Astrocyte of the cerebellum (primary cell): ENCODE measurements around the gene NOP14.

Experiments
- DNase-seq: peaks from one replicate; pipeline ENCODE4 v3.0.0-alpha.2; 2011; ENCODE audit warnings: low read depth
- H3K4me3 ChIP-seq: 2 replicates; pipeline ENCODE4 v1.5.1; 2011; ENCODE audit warnings: mild to moderate bottlenecking, low read depth, low read length, moderate library complexity
- in situ Hi-C: cut with HindIII; loops from 2 replicates; pipeline ENCODE4 v1.10.0; 2017; ENCODE audit warnings: low sequenced_read_pairs
- TF ChIP-seq, protein P1 (sequence below): IDR thresholded peaks from 2 replicates; pipeline ENCODE4 v1.5.1; 2012; ENCODE audit warnings: low read length, low read depth, moderate library complexity, mild to moderate bottlenecking; ENCODE audit errors: missing control alignments

Gene NOP14

DNA sequence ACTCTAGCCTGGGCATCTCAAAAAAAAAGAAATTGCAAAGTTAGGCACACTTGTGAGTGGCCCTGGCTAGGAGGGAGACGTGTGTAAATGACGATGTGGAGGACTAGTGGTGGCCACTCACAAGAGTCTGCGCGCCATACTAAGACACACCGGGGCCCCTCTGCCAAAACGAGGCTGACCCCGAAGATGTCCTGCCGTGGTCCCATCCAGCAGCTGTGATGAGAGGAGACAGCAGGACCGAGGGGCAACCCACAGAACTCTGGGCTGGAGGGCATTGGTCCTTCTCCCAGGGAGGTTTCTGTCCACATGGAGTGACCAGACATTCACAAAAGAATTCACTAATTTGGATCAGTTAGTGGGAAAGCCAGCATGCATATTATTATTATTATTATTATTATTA, 47.4 kb downstream of the NOP14 start:
- TF ChIP-seq, protein P1, sequence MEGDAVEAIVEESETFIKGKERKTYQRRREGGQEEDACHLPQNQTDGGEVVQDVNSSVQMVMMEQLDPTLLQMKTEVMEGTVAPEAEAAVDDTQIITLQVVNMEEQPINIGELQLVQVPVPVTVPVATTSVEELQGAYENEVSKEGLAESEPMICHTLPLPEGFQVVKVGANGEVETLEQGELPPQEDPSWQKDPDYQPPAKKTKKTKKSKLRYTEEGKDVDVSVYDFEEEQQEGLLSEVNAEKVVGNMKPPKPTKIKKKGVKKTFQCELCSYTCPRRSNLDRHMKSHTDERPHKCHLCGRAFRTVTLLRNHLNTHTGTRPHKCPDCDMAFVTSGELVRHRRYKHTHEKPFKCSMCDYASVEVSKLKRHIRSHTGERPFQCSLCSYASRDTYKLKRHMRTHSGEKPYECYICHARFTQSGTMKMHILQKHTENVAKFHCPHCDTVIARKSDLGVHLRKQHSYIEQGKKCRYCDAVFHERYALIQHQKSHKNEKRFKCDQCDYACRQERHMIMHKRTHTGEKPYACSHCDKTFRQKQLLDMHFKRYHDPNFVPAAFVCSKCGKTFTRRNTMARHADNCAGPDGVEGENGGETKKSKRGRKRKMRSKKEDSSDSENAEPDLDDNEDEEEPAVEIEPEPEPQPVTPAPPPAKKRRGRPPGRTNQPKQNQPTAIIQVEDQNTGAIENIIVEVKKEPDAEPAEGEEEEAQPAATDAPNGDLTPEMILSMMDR, result no peak
- no peak for DNase-seq
- H3K4me3 ChIP-seq, result no peak overlapping the region
- in situ Hi-C loops, result no loop called here

DNA sequence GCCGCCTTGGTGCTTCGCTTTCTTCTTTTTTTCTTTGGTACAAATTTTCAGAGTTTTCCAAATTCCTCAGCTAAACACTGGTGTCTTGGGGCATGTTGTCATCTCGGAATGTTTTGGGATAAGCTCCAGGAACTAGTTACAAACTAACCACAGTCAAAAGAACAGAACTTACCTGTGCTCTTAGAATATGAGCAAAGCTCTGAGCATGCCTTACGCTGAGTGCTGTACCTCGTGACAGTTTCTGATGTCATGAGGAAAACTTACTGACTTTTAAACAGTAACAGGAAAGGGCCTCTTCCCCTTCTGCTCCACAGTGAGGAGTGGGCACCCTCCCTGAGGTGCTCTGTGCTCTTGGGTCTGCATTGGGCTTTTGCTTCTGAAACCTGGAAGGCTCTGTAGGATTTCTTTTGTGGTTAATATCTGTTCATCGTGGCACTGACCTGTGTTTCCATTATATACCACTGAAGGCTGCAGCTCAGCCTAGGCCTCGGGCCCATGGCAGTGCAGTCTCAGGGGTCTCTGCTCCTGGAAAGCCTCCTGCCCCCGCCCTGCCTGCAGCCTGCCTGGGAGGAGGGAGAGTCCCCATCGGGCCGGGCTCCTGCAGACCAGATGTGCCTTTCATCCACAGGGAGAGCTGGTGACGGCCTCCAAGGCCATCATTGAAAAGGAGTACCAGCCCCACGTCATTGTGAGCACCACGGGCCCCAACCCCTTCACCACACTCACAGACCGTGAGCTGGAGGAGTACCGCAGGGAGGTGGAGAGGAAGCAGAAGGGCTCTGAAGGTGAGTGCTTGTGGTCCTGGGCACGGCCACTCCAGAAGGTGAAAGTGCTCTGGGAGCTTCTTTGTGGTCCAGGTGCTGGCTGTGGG, 48.7 kb downstream of the NOP14 start:
- TF ChIP-seq, protein P1, result no peak
- H3K4me3 ChIP-seq, result no peak overlapping the region
- no peak for DNase-seq
- in situ Hi-C loops, result no loop called here

DNA sequence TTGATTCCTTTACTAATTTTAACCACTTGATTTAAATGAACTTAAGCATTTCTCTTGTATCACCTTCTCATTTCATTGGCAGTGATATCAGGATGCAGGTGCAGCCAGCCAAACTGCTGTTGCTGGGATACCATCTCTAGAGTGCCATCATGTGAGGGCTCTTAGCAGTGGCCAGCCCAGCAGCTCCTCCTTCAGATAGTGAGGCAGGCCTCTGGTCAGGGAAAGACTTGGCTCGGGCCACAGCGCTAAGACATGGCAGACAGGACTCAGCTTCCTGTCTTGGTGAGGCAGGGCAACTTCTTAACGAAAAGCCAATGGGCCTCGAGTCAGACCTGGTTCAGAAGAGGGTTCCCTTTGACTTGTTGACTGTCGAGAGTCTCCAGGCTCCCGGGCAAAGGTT, 50.0 kb downstream of the NOP14 start:
- H3K4me3 ChIP-seq, result no peak overlapping the region
- TF ChIP-seq, protein P1, result no peak
- in situ Hi-C loops, result no loop called here
- DNase-seq, result no peak

DNA sequence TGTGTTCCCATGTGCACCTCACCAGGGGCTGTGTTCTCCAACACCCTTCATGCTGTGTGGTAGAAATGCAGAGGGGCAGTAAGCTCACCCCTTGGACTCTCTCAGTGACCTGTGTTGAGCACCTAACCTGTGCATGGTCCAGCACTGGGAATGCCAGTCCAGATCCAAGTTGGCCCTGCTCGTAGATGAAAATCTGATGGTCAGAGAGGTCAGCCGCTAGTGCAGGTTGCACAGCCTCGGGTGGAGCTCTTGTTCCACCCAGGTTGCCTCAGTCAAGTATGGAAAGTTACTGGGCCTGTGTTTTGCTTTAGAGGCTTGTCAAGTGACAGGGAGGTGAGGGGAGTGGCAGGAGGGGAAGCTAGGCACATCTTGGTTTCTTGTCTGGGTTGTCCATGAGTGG, 51.3 kb downstream of the NOP14 start:
- no peak for DNase-seq
- TF ChIP-seq, protein P1, result no peak
- in situ Hi-C loops, result no loop called here
- H3K4me3 ChIP-seq, result no peak overlapping the region

DNA sequence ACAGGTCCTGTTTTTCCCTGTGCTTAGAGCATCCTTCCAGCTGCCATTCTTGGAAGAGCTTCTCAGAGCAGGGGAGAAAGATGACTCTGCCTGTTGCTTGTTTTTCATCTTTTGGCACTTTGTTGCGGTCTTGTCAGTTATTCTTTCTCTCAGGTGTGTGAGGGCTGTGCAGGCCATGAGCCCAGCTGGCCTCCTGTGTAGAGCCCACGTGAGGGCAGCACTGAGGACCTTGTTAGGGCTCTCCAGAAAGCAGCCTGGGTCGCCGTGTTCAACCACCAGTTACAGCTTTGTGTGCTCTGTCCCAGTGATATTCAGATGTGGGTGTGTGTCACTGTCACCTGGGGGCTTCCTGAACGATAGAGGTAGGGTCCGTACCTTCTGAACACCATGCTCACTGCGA, 52.8 kb downstream of the NOP14 start:
- TF ChIP-seq, protein P1, result peak; percentile 1
- DNase-seq, result no peak
- H3K4me3 ChIP-seq, result no peak overlapping the region
- in situ Hi-C loops, result no loop called here

DNA sequence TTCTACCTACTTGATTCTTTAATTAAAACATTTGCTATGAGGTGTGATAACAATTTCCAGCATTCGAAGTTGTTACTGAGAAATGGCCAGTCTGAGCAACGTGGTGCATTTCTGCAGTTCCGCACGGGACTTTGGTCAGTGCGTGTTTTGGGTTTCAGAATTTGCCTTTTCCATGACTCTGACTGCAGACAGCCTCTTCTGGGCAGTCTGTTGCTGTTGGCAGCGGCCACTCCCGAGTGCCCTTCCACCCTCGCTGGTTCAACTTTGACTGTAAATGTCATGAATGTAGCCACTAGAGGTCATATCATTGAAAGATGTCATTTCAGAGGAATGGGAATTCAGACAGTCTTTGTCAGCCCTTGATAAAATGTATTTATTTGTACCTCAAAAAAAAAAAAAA, 53.6 kb downstream of the NOP14 start:
- in situ Hi-C loops, result no loop called here
- no peak overlapping the region for H3K4me3 ChIP-seq
- DNase-seq, result no peak
- TF ChIP-seq, protein P1, result no peak

DNA sequence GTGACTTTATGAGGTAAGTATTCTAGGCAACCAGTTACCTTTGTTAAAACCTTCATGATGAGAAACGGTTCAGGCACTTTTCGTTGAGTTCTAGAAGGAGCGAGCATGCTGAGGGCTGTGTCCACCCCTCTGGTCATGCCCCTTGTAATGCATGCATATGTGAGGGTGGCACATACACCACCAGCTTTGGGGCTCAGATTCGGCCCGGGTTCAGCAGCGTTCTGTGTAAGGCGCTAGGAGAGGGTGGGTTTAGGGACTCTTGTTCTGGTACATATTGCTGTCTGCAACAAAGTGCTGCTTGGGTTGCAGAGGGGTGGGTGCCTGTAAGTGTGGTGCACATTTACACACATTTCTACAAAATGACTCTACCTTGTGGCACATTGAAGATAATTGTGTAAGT, 54.5 kb downstream of the NOP14 start:
- DNase-seq, result no peak
- H3K4me3 ChIP-seq, result no peak overlapping the region
- TF ChIP-seq, protein P1, result no peak
- in situ Hi-C loops, result no loop called here
